ENCODE results near the gene MSANTD1. TPM values are rescaled to one million over a fixed set of nuclear protein-coding genes. Genes with fewer than 3 reads are reported as not detected.

The MSANTD1 gene
- total and polyA plus RNA-seq, 10 of the 15 experiments (the other 5 are each of a cell fraction or from before 2014, with no cell fraction given): 0.07 to 0.87 (median 0.22) TPM; not detected in 2

DNA sequence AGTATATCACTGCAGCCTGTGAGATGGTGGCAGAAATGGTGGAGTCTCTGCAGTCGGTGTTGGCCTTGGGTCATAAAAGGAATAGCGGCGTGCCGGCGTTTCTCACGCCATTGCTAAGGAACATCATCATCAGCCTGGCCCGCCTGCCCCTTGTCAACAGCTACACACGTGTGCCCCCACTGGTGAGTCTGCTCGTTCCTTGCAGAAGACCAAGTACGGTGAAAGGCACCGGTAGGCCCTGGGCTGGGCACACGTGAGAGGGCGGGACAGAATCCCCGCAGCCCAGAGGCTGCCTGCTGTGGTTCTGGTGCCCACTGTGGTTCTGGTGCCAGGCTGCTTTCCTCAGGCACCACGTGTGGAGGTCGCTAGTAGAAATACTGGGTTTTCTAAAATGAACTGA is 31.2 kb upstream of the MSANTD1 start (continued):
- no peak for TF ChIP-seq USF1 (IDR thresholded peaks at IDR 0.05; ENCODE audit: borderline replicate concordance, extremely low read length, insufficient read depth, low read depth, low read length)

GRCh38 chr4:3218824-3219760 is 29.9 kb upstream of the MSANTD1 start:
- CTCF ChIA-PET: no interaction called here

More at GRCh38 chr4:3218824-3219760, 29.9 kb upstream of the MSANTD1 start:
- ChIA-PET SMC1A (ENCODE audit: uncharacterized antibody, unreplicated experiment) (no interaction called here), POLR2A (no interaction called here), RAD21 (ENCODE audit: unreplicated experiment) (no interaction called here)
- WGBS (ENCODE audit: insufficient coverage, insufficient replicate concordance, low lambda C conversion rate, missing lambda C conversion rate): 94% methylated on average over 20 of the region's 20 CpGs
- no peak overlapping the region for H2AFZ ChIP-seq (ENCODE audit: control insufficient read depth, low read depth, low read length)
- ATAC-seq (no peak), FAIRE-seq (no peak), DNase-seq (ENCODE audit: low read depth, low spot score) (no peak)
- TF ChIP-seq KAT2A (conservative IDR thresholded peaks at IDR 0.05; ENCODE audit: control insufficient read depth, low read depth, low read length): no peak
- no peak for TF ChIP-seq PML (IDR thresholded peaks at IDR 0.05; ENCODE audit: low read length)
- TF ChIP-seq PAX5 (IDR thresholded peaks at IDR 0.05; ENCODE audit: borderline replicate concordance, low read depth, low read length): no peak
- intact Hi-C loops (cut with micrococcal nuclease; ENCODE audit: unreplicated experiment) (no loop called here), in situ Hi-C loops (cut with MboI) (no loop called here)
- BruUV-seq (replicated peaks): no TSS peak
- H3K79me2 ChIP-seq (ENCODE audit: control insufficient read depth, insufficient read depth, low read length): no peaks in the 10 kb centered on the region
- H4K20me1 ChIP-seq (ENCODE audit: control insufficient read depth, insufficient read depth): no peaks in the 10 kb centered on the region
- H3K4me3 ChIP-seq: no peak overlapping the region
- H3K36me3 ChIP-seq (ENCODE audit: control insufficient read depth in 2 of 2, insufficient read depth in 2 of 2, low read length in 1 of 2): peaks cover 33 to 59% of the 10 kb centered on the region in 2 experiments
- H3K27me3 ChIP-seq (replicated peaks in 1 of 2; ENCODE audit: control insufficient read depth in 2 of 2, insufficient read depth in 2 of 2, low read length in 1 of 2): no peaks in the 10 kb centered on the region
- H3K9ac ChIP-seq (ENCODE audit: control insufficient read depth, insufficient read depth, low read length): no peak overlapping the region
- H3K27ac ChIP-seq (ENCODE audit: control insufficient read depth, insufficient read depth): no peak overlapping the region
- no peaks in the 10 kb centered on the region for H3K4me1 ChIP-seq (ENCODE audit: control insufficient read depth, insufficient read depth, low read length)
- H3K4me2 ChIP-seq (ENCODE audit: control insufficient read depth, insufficient read depth): no peak overlapping the region
- no peaks in the 10 kb centered on the region for H3K9me3 ChIP-seq (replicated peaks; ENCODE audit: control insufficient read depth, insufficient read depth, low read length)
